MM.1S (cell line): ENCODE results near the gene NRIP2.

Source experiments
- DNase-seq: peaks from one replicate; pipeline ENCODE4 v3.0.0-alpha.2; 2015
- H2AFZ ChIP-seq: fragments of 300-600 bp; sonication (generic); 2 replicates; pipeline ENCODE4 v1.6.0; 2016; ENCODE audit warnings: antibody characterized with exemption, low read length
- H3F3A ChIP-seq: fragments of 300-600 bp; sonication (generic); 2 replicates; pipeline ENCODE4 v1.6.1; 2016; ENCODE audit warnings: mild to moderate bottlenecking, antibody characterized with exemption, low read length, moderate library complexity, mixed read lengths; ENCODE audit not compliant: insufficient read depth
- H3K27ac ChIP-seq: fragments of 300-600 bp; sonication (generic); 2 replicates; pipeline ENCODE4 v1.5.1; 2016; ENCODE audit warnings: mild to moderate bottlenecking, low read length
- H3K27me3 ChIP-seq: fragments of 300-600 bp; sonication (generic); replicated peaks from 2 replicates; pipeline ENCODE4 v1.6.0; 2016; ENCODE audit warnings: low read length; ENCODE audit not compliant: insufficient read depth
- H3K36me3 ChIP-seq: fragments of 300-600 bp; sonication (generic); replicated peaks from 2 replicates; pipeline ENCODE4 v1.6.1; 2016; ENCODE audit warnings: mild to moderate bottlenecking, low read length, mixed read lengths; ENCODE audit not compliant: insufficient read depth
- H3K4me1 ChIP-seq: fragments of 300-600 bp; sonication (generic); 2 replicates; pipeline ENCODE4 v1.6.1; 2016; ENCODE audit warnings: low read length, mixed read lengths
- H3K4me2 ChIP-seq: fragments of 300-600 bp; sonication (generic); 2 replicates; pipeline ENCODE4 v1.6.0; 2016; ENCODE audit warnings: low read depth, low read length
- H3K4me3 ChIP-seq: fragments of 300-600 bp; sonication (generic); 2 replicates; pipeline ENCODE4 v1.5.1; 2016; ENCODE audit warnings: low read length, mixed read lengths
- H3K79me2 ChIP-seq: fragments of 300-600 bp; sonication (generic); 2 replicates; pipeline ENCODE4 v1.6.1; 2016; ENCODE audit warnings: mixed run types, low read length, mixed read lengths
- H3K9ac ChIP-seq: fragments of 300-600 bp; sonication (generic); 2 replicates; pipeline ENCODE4 v1.6.1; 2016; ENCODE audit warnings: low read length, mixed read lengths
- H3K9me2 ChIP-seq: fragments of 300-600 bp; sonication (generic); replicated peaks from 2 replicates; pipeline ENCODE4 v1.6.1; 2016; ENCODE audit warnings: mild to moderate bottlenecking, low read length, mixed read lengths; ENCODE audit not compliant: insufficient read depth
- H3K9me3 ChIP-seq: fragments of 300-600 bp; sonication (generic); replicated peaks from 2 replicates; pipeline ENCODE4 v1.6.1; 2016; ENCODE audit warnings: mild to moderate bottlenecking, low read length, mixed read lengths; ENCODE audit not compliant: insufficient read depth
- H4K20me1 ChIP-seq: fragments of 300-600 bp; sonication (generic); 2 replicates; pipeline ENCODE4 v1.6.1; 2016; ENCODE audit warnings: mild to moderate bottlenecking, low read length, moderate library complexity, mixed read lengths; ENCODE audit not compliant: insufficient read depth
- CTCF ChIP-seq: fragments of 300-600 bp; sonication (generic); IDR thresholded peaks from 2 replicates; pipeline ENCODE4 v1.5.1; 2016; ENCODE audit warnings: antibody characterized with exemption, low read length, mixed read lengths
- EZH2 ChIP-seq: fragments of 300-600 bp; sonication (generic); optimal IDR thresholded peaks from 2 replicates; pipeline ENCODE3; 2017; ENCODE audit warnings: low read depth, mild to moderate bottlenecking, antibody characterized with exemption, low read length, mixed read lengths
- EZH2phosphoT487 ChIP-seq: fragments of 300-600 bp; sonication (generic); IDR thresholded peaks from 2 replicates; pipeline ENCODE4 v1.6.1; 2018; ENCODE audit warnings: antibody characterized with exemption, low read length

NRIP2 gene

GRCh38 chr12:2811801-2812200 lies 23.0 kb downstream of the NRIP2 start:
- TF ChIP-seq EZH2 (no peak), CTCF (no peak), EZH2phosphoT487 (no peak)
- Histone ChIP-seq H2AFZ (peak overlapping the region; percentile 59), H3K27ac (peak overlapping the region; percentile 93; the same call in 1 of the 2 replicates), H3K4me1 (peaks cover 9% of the 10 kb centered on the region; the same call in 1 of the 2 replicates), H3K9me3 (no peaks in the 10 kb centered on the region), H3K4me3 (peak overlapping the region; percentile 94), H3K4me2 (peak overlapping the region; percentile 81), H4K20me1 (no peaks in the 10 kb centered on the region), H3K9me2 (no peaks in the 10 kb centered on the region), H3K9ac (peak overlapping the region; percentile 94), H3K27me3 (no peaks in the 10 kb centered on the region), H3F3A (peaks cover 8% of the 10 kb centered on the region; the same call in 1 of the 2 replicates), H3K36me3 (no peaks in the 10 kb centered on the region), H3K79me2 (peaks cover 34% of the 10 kb centered on the region)
- DNase-seq: no peak

GRCh38 chr12:2806700-2807099 lies 28.1 kb downstream of the NRIP2 start:
- Histone ChIP-seq H2AFZ (no peak overlapping the region), H3K27ac (no peak overlapping the region), H3K4me2 (no peak overlapping the region), H3K4me1 (0 out of 2 replicates have a peak, but pooled peaks cover 2% of the 10 kb centered on the region), H4K20me1 (no peaks in the 10 kb centered on the region), H3K27me3 (no peaks in the 10 kb centered on the region), H3K4me3 (no peak overlapping the region), H3K9me2 (no peaks in the 10 kb centered on the region), H3F3A (peaks cover 6% of the 10 kb centered on the region; the same call in 1 of the 2 replicates), H3K36me3 (no peaks in the 10 kb centered on the region), H3K9ac (no peak overlapping the region), H3K9me3 (no peaks in the 10 kb centered on the region), H3K79me2 (peaks cover 3% of the 10 kb centered on the region)
- no peak for TF ChIP-seq CTCF
- TF ChIP-seq EZH2phosphoT487: no peak
- no peak for TF ChIP-seq EZH2
- DNase-seq: no peak

- peaks cover 10% of the 10 kb centered on the region for H3K36me3 ChIP-seq
- no peak overlapping the region for H2AFZ ChIP-seq
- H3K79me2 ChIP-seq: 0 out of 2 replicates have a peak, but pooled peaks cover 13% of the 10 kb centered on the region
- no peaks in the 10 kb centered on the region for H3K27me3 ChIP-seq
- no peak overlapping the region for H3K9ac ChIP-seq
- no peaks in the 10 kb centered on the region for H3K9me2 ChIP-seq
- no peaks in the 10 kb centered on the region for H3K4me1 ChIP-seq
- no peak for TF ChIP-seq CTCF
- no peak for TF ChIP-seq EZH2phosphoT487
- H3F3A ChIP-seq: peaks cover 6% of the 10 kb centered on the region; the same call in 1 of the 2 replicates
- no peak overlapping the region for H3K4me2 ChIP-seq
- H3K4me3 ChIP-seq: no peak overlapping the region
- no peak for DNase-seq
- H4K20me1 ChIP-seq: no peaks in the 10 kb centered on the region
- H3K27ac ChIP-seq: no peak overlapping the region
- H3K9me3 ChIP-seq: no peaks in the 10 kb centered on the region
Observed at GRCh38 chr12:2805143-2805520, 29.7 kb downstream of the NRIP2 start.
